GM12801 (cell line): ENCODE measurements around the gene PRDM2.

Experiments
- TF ChIP-seq, protein P1 (sequence below): IDR thresholded peaks from one replicate; pipeline ENCODE4 v1.5.1; 2011; ENCODE audit warnings: control low read depth; ENCODE audit not compliant: insufficient read length; ENCODE audit errors: extremely low read depth

PRDM2 gene

GRCh38 chr1:13757693-13758092 lies 57.7 kb downstream of the PRDM2 start:
- TF ChIP-seq, protein P1, sequence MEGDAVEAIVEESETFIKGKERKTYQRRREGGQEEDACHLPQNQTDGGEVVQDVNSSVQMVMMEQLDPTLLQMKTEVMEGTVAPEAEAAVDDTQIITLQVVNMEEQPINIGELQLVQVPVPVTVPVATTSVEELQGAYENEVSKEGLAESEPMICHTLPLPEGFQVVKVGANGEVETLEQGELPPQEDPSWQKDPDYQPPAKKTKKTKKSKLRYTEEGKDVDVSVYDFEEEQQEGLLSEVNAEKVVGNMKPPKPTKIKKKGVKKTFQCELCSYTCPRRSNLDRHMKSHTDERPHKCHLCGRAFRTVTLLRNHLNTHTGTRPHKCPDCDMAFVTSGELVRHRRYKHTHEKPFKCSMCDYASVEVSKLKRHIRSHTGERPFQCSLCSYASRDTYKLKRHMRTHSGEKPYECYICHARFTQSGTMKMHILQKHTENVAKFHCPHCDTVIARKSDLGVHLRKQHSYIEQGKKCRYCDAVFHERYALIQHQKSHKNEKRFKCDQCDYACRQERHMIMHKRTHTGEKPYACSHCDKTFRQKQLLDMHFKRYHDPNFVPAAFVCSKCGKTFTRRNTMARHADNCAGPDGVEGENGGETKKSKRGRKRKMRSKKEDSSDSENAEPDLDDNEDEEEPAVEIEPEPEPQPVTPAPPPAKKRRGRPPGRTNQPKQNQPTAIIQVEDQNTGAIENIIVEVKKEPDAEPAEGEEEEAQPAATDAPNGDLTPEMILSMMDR, result no peak

- TF ChIP-seq, protein P1, result no peak
Measured at GRCh38 chr1:13759072-13759471, 59.1 kb downstream of the PRDM2 start.

DNA sequence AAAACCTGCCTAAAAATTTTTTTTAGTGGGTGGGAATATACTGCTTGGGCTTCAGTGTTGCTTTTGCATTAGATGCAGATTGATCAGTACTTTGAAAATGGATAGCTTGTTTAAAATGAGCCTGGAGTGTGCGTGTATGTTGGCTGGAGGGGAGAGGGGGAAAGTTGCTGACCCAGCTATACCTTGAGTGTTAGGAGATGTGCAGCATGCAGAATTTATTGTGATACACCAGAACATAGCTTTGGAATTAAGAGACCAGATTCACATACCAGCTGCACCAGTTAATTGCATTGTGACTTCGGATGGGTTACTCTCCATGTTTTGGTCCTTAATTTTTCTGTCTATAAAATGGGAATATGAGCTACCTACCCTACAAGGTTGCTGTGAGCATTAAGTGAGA lies 60.4 kb downstream of the PRDM2 start:
- TF ChIP-seq, protein P1, result no peak

DNA sequence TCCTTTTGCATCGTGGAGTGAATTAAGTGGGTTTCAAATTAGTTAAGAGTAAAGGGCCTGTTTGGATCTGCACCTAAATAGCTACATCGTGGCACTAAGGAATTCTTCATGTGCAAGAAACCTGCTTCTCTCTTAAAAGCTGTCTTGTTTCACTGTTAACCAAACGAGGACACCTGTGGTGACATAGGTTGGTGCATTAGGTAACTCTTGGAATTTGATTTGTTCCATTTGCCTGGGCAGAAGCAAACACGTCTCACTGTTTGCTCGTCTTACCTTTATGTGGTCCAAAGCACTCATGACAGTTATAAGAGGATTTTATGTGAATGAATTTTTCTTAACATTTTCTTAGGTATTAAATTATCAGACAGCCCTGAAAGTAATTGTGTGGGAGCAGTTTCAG lies 60.9 kb downstream of the PRDM2 start:
- TF ChIP-seq, protein P1, result no peak

- TF ChIP-seq, protein P1, result no peak
Measured at GRCh38 chr1:13761883-13762282, 61.9 kb downstream of the PRDM2 start.

DNA sequence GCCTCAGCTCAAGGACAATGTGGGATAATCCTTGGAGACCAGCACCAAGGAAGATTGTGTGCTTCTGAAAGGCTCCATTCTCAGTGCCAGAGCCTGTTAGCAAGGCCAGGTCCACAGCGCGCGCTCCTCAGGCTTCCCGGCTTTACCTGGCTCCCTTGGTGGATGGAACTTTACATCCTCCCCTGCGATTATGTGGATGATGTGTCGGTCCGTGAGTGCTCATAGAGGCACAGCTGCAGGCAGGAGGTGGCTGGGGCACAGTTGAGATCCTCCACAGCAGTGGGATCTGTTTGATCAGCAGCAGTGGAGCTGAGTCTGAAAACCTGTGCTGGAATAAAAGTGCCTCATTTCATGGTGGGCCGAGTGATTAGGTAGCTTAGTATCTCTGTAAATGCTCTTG lies 62.7 kb downstream of the PRDM2 start:
- TF ChIP-seq, protein P1, result no peak

GRCh38 chr1:13763222-13763621 lies 63.2 kb downstream of the PRDM2 start:
- TF ChIP-seq, protein P1, result no peak

DNA sequence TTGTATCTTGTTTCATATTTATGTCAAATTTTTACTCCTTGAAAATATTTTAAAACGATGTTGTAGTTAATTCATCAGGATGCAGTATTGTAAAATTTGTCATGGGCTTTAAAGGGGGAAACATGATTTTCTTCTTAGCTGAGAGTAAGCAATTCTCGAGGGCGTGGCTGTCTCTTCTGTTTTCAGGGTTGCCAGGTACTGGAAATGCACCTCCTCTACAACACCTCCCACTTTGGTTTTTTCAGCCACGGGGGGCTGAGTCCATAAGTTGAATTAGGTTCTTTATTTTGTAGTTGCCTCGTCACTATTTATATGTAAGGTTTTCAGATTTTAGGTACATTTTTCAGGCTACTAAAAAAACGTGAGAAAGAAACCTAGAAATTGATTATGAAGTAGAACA lies 64.0 kb downstream of the PRDM2 start:
- TF ChIP-seq, protein P1, result no peak
